HuH-7.5 (cell line): ENCODE measurements around the gene SUN2.

Experiments
- DNase-seq: peaks from one replicate; pipeline ENCODE4 v3.0.0; 2011; ENCODE audit warnings: low spot score

Gene SUN2

DNA sequence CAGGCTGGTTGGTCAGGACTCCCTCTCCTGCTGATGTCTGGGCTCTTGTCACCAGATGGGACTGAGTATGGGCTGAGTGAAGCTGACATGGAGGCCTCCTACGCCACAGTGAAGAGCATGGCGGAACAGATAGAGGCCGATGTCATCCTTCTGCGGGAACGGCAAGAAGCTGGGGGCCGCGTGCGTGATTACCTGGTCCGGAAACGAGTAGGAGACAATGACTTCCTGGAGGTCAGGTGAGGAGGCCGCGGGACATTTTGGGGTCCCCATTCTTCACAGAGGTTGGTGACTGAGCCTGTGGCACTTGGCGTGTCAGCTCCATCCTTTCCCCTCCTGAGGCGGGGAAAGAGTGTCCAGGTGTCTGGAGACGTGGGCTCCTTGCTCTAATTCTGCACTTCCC lies 39.9 kb downstream of the SUN2 start:
- no peak for DNase-seq

DNA sequence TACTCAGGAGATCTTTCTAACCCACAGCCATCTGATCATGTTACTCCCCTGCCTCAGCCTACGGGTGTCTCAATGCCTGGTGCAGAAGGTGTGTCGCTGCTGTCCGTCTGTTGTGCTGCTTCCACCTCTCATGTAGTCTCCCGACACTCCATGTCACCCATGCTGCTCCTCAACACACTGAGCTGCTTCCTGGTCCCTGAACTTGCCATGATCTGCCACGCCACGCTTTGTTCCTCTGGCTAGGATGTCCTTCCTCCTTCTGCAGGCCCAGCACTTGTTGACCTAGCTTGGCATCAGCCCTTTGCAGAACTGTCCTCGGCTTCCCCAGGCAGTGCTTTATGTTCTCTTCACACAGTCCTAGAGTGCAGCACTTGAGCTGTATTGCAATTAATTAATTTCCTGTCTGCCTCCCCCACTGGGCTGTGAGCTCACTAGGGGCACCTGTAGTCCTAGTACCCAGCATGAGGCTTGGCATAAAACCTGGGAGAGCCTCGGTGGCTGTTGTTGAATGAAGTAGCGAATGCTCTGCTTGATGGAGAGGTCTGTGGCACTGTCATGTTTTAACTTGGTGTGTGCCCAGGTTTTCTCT lies 40.5 kb downstream of the SUN2 start:
- DNase-seq = no peak

DNA sequence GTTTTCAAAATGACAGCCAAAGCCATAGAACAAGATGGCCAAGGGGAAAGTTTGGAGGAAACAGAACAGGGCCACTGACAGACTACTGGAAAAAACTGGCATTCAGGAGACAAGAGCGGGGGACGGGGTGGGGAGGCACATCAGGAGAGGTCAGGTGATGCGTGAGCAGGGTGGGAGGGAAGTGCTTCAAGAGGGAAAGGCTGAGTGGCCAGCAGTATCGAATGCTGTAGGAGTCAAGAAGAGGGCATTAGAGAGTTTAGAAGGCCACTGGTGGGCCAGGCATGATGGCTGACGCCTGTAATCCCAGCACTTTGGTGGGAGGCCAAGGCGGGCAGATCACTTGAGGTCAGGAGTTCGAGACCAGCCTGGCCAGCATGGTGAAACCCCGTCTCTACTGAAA lies 41.9 kb downstream of the SUN2 start:
- DNase-seq = no peak

DNA sequence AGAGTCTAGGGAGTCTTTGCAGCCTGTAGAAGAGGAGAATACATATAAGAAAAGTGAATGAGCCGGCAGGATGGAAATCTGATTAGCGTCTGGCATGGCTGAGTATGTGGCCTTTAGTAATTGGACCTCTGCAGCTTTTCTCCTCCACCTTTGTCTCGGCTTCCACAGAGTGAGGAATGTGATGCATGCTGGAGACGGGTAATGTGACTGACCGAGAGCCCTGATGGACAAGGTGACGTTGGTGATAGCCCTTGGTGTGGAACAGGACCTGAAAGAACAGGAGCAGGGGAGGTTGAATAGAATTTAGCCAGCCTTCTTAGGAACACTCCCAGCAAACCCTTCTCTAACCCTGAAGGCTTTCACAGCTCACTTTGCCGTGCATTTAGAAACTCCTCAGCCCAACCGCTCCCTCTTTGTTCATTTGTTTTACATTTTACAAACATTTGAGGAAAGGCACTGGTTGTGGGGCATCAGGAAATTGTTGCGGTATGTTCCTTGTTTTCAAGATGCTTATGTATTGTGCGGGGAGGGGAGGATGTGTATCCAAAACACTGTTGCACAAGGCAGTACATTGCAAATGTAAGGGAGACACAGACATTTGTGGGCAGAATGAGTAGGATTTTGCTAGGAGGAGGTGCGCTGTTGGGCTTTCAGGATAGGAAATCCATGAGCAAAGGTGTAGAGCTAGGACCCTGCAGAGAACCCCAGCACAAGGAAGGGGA lies 43.2 kb downstream of the SUN2 start:
- DNase-seq = no peak

DNA sequence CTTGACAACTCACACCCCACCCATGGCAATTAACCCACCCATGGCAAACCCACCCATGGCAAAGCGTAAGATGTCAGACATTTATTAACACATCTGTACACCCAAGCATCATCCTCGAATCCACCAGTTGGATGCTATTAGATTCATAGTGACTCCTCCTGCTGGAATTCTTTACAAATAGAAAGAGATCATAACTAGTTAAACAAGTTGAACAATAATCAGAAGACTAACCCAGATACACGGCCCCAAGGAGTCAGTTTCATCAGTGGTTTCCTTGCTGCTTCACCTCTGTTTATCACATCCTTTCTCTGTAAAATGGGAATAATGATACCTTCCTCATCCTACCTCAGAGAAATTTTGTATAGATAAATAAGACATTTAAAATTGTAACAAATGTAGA lies 44.9 kb downstream of the SUN2 start:
- no peak for DNase-seq

DNA sequence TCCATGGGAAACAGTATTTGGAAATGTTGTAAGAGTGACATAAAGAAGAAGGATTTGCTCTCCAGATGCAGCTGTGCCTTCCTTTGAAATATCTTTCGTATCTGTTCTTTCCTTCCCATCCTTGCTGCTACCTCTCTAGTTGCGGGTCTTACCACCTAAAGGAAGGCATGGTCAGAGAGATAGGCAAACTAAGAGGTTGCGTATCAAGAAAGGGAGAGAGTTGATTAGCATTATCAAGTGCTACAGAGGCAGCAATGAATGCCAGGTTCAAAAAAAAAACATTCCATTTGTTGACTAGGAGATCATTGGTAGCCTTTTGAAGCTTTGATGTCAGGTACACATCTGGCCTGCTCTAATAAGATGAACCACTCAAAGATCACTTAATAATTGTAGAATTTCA lies 45.4 kb downstream of the SUN2 start:
- no peak for DNase-seq

DNA sequence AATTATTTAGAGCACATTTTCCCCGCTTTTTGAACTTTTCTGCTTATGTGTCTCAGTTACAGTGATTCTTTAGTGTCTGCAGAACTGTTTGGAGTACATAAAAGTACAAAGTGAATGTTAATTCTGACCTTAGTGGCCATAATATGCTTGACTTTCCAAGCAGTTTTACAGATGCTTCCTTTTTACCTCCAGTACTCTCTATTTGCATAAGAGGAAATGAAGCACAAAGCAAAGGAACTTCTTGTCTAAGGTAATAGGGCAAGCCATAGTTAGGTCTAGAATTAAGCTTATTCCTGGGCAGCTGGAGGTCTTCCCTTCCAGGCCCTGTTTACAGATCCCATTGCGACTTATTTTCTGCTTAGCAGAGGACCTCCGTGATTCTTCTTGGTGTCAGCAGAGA lies 46.5 kb downstream of the SUN2 start:
- DNase-seq = no peak

DNA sequence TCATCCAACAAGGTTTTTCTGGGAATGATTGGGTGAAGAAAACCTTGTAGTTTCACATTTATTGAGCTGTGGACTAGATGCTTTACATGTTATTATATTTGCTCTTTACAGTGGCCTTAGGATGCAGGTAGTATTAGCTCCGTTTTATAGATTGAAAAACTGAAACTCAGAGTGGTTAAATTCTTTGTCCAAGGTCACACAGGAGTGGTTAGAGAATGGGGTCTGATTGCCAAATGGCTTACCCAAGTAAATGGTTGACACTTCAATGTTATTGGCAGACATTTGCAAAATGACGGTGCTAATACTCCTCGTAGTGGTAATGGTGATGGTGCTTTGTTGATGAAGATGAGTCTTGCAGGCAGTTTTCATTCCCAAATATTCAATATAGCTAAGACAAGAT lies 47.8 kb downstream of the SUN2 start:
- no peak for DNase-seq

DNA sequence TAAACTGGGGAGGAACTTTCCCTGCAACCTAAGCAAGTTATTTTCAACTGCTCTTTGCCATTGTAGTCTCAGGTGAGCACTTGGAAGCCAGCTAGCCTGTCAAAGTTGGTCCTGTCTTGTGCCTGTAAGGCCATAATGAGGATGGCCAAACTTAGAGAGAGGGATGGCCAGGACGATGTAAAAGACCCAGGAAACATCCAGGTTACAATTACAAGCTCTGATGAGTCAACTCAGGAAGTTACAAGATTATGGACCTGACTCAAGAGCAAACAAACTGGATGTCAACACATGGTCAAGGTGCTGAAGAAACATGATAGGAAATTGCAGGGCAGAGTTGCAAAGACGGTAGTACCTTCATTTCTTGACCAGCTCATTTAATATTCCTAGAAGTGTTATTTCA lies 48.5 kb downstream of the SUN2 start:
- no peak for DNase-seq

DNA sequence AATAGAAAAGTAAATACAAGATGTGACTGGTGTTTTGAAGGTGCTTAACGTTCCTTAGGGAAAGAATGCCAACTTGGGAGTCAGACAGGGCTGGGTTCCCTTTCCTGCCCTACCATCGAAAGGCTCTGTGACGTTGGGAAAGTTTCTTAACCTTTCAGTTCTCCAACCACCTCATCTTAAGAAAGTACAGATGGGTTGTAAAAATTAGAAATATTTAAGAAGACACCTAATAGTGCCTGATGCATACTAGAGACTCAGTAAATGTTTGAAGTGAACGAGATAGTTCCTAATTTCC lies 49.0 kb downstream of the SUN2 start:
- no peak for DNase-seq

DNA sequence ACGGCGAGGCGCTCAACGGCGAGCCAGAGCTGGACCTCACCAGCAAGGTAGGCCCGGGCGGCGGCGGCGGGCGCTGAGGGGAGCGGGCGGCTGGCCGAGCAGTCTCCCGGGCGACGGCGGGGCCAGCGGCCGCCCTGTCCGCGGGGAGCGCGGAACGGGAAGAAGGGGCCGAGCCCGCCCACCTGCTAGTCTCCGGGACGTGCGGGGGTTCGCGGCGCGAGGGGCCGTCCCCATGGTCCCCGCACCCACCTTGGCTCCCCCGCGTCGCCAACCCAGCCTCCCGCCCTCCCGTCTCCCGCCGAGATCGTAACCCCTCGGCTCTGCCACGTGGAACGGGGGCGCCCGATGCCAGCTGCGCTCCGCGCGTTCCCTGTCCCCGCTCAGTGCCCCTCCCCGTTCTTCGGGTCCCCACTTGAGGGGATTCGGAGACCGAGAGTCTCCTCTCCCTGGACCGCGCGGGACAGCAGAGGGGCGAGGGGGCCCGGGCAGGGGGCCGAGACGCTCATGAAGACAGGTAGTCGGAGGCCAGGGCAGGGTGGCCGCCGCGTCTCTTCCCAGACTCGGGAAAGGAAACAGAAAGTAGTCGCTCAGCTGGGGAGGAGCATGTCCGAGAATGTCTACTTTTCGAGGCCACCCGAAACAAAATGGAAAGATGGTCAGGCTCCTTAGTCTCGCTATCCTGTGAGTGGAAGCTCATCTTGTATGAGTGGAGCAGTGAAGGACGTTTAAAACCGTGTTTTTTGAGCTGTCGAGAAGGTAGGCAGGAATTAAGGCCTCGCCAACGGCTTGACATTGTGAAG lies 49.5 kb downstream of the SUN2 start:
- no peak for DNase-seq

DNA sequence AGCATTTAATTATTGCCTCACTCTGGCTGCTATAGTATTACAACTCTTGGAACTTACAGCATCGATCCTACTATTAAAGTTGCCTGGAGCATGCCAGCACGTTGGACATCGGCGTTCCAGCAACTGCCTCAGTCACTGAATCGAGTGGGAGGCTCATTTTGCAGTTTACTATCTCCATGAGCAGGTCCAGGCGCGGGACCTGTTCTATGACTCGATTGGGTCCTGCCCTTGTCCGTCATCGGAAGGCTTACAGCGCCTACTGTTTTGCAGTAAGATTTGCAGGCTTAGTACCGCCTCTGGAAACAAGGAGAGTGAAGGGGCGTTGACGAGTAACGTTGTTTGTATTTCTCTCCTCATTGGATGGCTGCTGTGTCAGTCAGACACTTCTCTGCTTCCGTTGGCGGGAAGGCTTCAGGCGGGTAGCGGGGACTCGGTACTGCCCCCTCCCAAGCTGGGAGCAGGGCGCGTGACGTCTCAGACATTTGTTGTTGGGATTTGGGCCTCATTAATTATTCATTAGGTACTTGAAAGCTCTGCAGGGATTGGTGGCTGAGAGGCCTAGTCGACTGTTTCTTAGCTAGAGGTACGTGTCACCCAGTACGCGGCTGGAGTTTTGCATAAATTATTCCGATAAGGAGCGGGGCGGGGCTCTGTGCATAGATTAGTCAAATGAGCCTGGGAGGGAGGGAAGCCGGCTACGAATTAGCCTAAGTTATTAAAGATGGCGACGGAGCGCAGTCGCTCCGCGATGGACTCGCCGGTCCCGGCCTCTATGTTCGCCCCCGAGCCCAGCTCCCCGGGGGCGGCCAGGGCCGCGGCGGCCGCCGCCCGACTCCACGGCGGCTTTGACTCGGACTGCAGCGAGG lies 50.3 kb downstream of the SUN2 start, which contains the start of gene GTPBP1:
Gene GTPBP1, plus strand, starts transcription at position 710 of the 866 bp plus-strand sequence. Its CDS starts 12 bp downstream, at position 722.
- peak; percentile 96 for DNase-seq

DNA sequence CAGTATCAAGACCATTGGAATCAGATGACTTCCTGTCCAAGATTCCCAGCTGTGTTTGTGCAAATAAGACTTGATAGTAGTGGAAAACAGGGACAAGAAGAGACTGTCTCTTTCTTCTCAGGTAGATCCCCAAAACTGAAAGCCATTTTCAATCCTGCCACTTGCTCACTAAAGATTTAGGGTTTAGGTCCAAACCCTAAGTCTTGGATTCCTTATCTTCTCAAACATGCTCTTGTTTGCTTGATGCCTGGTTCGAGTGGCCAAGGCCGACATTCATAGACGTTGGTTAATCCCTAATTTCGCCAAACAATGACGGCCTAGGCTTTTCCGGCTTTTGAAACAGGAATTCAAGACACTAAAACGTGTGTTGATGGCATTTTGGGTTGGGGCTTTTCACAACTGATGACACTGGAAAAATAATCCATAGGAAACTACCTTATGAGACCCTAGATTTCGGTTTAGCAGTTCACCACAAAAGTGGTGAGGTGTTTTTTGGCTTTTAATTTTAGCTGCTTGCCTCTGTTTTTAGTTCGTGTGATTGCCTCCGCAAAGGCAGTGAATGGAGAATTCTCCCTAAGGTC lies 51.1 kb downstream of the SUN2 start:
- DNase-seq = no peak

DNA sequence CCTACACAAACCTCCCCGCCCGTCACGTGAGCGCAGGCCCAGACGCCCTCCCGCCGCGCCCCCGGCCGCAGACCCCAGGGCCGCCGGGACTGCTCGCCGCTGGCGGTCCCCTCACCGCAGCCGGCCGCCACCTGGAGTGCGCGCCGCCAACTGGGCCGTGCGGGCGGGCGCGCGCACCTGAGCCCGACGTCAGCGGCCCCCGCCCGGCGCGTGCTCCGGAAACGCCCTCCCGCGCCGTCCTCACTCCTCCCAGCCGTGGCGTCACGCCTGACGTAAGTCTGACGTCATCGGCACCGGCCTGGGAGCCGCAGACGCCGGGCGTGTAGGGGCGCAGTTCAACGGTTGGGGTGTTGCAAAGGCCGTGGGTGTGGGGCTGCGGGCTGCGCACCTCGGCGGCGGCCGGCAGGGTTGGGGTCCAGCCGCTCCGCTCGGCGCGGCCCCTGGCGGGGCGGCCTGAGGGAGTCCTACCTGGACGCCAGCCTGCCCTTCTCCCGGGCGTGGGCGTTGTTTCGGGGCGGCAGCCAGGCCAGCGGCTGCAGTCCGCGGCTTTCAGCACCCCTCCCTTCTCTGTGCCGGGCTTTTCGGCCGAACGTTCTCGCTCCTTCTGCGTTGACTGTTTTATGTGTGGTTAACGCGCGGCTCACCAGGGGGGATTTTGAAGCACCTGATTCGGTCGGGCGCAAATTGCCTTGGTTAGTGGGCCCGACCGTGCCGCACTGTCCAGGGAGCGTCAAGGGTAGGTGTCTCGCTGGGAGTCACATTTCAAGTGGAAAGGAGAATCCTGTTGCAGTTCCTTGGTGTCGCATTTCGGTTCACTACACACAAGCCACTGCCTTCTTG lies 54.8 kb downstream of the SUN2 start, which contains the start of gene JOSD1:
Gene JOSD1, minus strand, starts transcription at position 155 of the 840 bp plus-strand sequence. CDS start 956 bp downstream, outside the sequence.
- peak; percentile 79 for DNase-seq

DNA sequence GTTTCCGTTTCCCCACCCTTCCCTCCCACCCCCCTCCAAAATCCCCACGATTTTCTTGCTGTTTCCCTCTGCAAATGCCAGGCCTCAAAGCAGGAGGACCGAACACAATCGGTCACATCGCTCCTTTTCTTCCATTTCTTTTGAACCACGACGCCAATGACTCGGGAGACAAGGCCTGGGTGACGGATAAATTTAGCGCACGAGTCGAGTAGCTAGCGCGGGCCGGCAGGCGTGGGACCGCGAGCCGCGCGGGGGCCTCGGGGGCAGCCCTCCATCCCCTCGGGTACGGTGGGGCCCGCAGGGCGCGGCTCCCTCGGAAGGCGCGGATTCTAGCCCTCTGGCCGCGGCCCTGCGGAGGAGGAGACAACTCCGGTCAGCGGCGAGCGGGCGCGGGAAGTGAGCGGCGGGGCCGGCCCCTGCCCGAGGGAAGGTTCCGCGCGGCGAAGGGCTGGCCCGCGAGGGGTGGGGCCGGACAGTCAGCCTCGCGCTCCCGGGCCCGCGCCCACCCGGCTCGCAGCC lies 55.5 kb downstream of the SUN2 start:
- no peak for DNase-seq

DNA sequence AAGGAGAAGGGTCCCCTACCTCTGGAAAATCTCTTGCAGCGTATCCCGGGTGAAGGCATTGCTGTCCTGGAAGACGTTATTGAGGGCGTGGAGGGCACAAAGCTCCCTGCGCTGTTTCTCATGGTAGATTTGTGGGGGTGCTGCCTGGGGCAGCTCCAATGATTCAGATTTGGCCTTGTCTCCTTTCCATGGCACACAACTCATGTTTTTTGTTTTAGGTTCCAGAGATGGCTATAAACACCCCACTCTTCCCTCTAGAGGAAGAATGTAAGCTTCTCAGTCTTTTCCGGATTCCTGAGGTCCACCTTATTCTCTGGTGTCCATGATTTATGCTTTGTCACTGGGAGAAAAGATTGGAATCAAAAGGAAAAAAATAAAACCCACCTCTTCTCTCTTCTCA lies 56.0 kb downstream of the SUN2 start:
- DNase-seq = no peak

DNA sequence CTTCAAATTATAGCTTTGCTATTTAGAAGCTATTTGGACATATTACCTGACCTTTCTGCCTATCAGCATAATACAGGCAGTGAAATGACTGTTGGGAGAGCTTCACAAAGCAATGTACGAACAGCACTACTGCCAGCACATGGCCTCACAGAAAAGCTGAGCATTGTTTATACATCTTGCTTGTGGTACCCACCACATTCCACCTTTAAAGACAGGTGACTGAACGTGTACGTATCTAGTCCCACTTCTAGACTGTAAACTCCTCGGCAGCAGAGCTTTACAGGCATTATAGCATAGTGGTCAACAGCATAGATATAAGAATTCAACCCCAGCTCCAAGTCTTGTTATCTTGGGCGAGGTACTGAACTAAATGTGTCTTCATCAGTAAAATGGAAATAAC lies 56.7 kb downstream of the SUN2 start:
- no peak for DNase-seq

DNA sequence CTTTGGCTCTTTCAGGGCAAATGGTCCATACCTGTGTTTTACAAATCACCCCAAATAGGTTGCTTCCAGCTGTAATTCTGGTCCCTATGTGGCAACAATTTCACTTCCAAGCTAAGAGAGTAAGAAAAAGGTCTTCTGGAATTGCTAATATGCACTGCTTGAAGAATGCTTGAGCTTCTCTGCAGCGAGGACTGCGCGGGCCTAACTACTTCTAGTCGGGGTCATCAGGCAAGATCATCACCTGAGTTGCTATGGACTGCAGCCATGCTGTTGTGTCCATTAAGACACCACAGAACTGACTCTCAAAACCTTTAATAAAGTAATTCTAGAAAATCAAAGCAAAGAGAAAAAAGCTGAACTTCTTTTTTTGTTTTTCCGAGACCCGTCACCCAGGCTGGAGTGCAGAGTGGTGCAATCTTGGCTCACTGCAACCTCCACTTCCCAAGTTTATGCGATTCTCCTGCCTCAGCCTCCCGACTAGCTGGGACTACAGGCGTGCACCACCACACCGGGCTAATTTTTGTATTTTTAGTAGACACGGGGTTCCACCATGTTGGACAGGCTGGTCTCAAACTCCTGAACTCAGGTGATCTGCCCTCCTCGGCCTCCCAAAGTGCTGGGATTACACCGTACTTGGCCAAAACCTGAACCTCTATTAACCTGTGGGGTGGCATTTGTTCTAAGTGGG lies 57.2 kb downstream of the SUN2 start:
- no peak for DNase-seq

DNA sequence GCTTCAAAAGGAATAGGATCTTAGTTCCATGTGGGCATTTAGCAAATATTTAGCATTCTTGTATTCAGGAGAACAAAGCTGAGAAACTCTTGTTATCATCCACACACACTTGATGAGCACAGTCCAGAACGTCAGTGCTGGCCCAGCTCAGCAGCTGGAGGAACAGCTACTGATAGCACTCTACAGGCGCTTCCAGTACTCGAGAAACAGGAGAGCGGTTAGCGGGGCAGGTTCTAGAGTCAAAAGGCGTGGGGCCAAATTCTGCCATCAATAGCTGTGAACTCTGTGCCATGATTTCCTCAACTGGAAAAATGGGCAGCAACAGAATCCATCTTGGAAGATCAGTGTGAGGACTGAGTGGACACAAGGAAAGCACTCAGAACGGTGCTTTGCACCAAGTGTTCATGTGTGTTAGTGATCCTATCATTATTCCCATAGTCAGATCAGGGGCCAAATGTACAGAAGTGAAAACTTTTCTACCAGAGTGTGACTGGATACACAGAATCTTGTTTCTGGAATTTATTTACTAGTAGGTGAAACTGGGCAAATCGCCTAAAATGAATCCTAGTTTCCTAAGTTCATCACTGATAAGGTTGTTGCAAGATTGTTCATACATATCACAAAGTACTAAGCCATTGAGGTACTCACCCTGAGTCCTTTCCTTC lies 58.2 kb downstream of the SUN2 start:
- no peak for DNase-seq
